ENCODE measurements around the gene LGMN. TPM values are rescaled to one million over a fixed set of nuclear protein-coding genes. Genes with fewer than 3 reads are reported as not detected.
"Not testable (repeated sequence)": the region's sequence is repeated elsewhere in the genome, so short reads cannot be mapped to it uniquely, and the experiment has no call there.

Gene LGMN
- total RNA-seq, 4 donors from 2014 or later: 61.8 to 77.3 (median 72.6) TPM

GRCh38 chr14:92680781-92681650 is 67.4 kb downstream of the LGMN start:
- TF ChIP-seq POLR2A (IDR thresholded peaks at IDR 0.05) (no peak), EP300 (IDR thresholded peaks at IDR 0.05) (no peak)
- TF ChIP-seq, protein P1, sequence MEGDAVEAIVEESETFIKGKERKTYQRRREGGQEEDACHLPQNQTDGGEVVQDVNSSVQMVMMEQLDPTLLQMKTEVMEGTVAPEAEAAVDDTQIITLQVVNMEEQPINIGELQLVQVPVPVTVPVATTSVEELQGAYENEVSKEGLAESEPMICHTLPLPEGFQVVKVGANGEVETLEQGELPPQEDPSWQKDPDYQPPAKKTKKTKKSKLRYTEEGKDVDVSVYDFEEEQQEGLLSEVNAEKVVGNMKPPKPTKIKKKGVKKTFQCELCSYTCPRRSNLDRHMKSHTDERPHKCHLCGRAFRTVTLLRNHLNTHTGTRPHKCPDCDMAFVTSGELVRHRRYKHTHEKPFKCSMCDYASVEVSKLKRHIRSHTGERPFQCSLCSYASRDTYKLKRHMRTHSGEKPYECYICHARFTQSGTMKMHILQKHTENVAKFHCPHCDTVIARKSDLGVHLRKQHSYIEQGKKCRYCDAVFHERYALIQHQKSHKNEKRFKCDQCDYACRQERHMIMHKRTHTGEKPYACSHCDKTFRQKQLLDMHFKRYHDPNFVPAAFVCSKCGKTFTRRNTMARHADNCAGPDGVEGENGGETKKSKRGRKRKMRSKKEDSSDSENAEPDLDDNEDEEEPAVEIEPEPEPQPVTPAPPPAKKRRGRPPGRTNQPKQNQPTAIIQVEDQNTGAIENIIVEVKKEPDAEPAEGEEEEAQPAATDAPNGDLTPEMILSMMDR (IDR thresholded peaks at IDR 0.05): peak; percentile 82 to 90 (median 86)
- H3K27me3 ChIP-seq: no peaks in the 10 kb centered on the region
- no peaks in the 10 kb centered on the region for H3K9me3 ChIP-seq
- peak; percentile 42 to 73 for DNase-seq (ENCODE audit: low spot score in 2 of 2)
- no peak overlapping the region for H3K4me3 ChIP-seq
- H3K4me1 ChIP-seq: peaks cover 0 to 17% (median 5%) of the 10 kb centered on the region in 4 donors
- H3K27ac ChIP-seq: no peak overlapping the region
- H3K36me3 ChIP-seq: peaks cover 0 to 59% (median 0%) of the 10 kb centered on the region in 3 donors
- 17 to 31% methylated on average over 10 to 13 of the region's 13 CpGs for WGBS, 2 donors

DNA sequence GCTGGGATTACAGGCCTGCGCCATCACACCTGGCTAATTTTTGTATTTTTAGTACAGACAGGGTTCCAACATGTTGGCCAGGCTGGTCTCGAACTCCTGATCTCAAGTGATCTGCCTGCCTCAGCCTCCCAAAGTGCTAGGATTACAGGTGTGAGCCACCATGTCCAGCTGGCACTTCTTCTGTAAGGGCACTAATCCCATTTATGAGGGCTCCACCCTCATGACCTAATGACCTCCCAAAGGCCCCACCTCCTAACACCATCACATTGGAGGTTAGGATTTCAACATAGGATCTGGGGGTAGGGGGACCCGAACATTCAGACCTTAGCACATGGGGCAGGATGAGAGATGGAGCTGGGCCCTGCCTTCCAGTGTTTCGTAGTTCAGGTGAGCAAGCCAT is 68.1 kb downstream of the LGMN start:
- not testable (repeated sequence) for H3K4me3 ChIP-seq; DNase-seq (ENCODE audit: low spot score in 2 of 2); H3K27ac ChIP-seq; H3K27me3 ChIP-seq; H3K9me3 ChIP-seq
- Histone ChIP-seq H3K4me1 (peaks cover 0 to 17% (median 5%) of the 10 kb centered on the region in 4 donors), H3K36me3 (peaks cover 0 to 52% (median 0%) of the 10 kb centered on the region in 3 donors)
- WGBS, 2 donors: 70 to 86% methylated on average over 4 of the region's 4 CpGs

DNA sequence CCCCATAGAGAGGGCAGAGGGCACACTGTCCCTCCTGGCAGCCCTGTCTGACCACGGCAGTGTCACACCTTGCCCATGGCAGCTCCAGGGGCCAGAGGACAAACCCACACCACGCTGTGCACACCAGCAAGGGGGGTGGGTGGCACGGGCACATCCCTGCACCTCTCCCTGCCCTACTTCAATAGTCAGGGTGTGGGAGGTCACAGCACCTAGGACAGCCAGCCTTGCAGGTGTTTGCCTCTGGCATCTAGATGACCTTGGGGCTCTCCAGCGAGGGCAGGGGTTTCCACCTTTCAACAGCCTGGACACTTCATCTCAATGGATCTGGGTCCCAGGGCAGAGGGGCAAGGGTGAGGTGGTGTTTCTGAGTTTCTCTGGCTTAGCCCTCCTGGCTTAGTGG is 69.2 kb downstream of the LGMN start:
- no peaks in the 10 kb centered on the region for H3K9me3 ChIP-seq
- TF ChIP-seq, protein P1 (IDR thresholded peaks at IDR 0.05): no peak
- no peak for TF ChIP-seq POLR2A (IDR thresholded peaks at IDR 0.05)
- TF ChIP-seq EP300 (IDR thresholded peaks at IDR 0.05): no peak
- peaks cover 0 to 45% (median 0%) of the 10 kb centered on the region in 3 donors for H3K36me3 ChIP-seq
- H3K27me3 ChIP-seq: no peaks in the 10 kb centered on the region
- peaks cover 0 to 17% (median 5%) of the 10 kb centered on the region in 4 donors for H3K4me1 ChIP-seq
- no peak overlapping the region for H3K27ac ChIP-seq
- no peak for DNase-seq (ENCODE audit: low spot score in 2 of 2)
- H3K4me3 ChIP-seq: no peak overlapping the region
- WGBS, 2 donors: 85 to 96% methylated on average over 4 of the region's 4 CpGs

DNA sequence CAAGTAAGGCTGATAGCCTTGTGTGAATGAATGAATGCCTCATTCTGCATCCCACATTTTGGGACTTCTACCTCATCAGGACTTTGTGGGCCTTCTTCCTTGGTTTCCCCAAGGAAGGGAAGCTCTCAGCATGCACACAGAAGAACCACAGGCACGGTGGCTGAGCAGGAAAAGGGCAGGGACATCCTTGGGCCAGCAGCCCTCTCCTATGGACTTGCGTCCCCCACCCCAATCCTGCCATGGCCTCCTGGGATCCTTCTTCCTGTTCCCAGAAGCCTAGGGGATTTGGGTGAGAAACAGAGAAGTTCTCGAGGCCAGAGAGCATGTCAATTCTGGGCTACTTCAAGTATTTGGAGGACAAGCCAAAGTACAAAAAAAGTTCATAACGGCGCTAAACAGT is 69.7 kb downstream of the LGMN start:
- no peak overlapping the region for H3K4me3 ChIP-seq
- H3K36me3 ChIP-seq: peaks cover 0 to 45% (median 0%) of the 10 kb centered on the region in 3 donors
- peaks cover 0 to 17% (median 5%) of the 10 kb centered on the region in 4 donors for H3K4me1 ChIP-seq
- DNase-seq (ENCODE audit: low spot score in 2 of 2): no peak
- H3K27ac ChIP-seq: no peak overlapping the region
- WGBS, 2 donors: 64 to 75% methylated on average over 5 of the region's 5 CpGs
- H3K9me3 ChIP-seq: no peaks in the 10 kb centered on the region
- TF ChIP-seq, protein P1 (IDR thresholded peaks at IDR 0.05): no peak
- TF ChIP-seq POLR2A (IDR thresholded peaks at IDR 0.05) (no peak), EP300 (IDR thresholded peaks at IDR 0.05) (no peak)
- H3K27me3 ChIP-seq: no peaks in the 10 kb centered on the region

DNA sequence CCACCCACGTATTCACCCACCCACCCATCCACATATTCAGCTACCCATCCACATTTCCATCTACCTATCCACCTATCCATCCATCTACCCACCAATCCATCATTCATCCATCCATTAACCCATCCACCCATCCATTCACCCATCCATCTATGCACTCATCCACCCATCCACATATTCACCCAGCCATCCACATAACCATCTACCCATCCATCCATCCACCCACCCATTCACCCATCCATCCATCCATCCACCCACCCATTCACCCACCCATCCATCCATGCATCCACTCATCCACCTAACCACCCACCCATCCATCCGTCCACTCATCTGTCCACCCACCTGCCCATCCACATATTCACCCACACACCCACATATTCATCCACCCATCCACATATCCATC is 70.5 kb downstream of the LGMN start:
- DNase-seq (ENCODE audit: low spot score in 2 of 2): no peak
- Histone ChIP-seq H3K36me3 (peaks cover 0 to 45% (median 0%) of the 10 kb centered on the region in 3 donors), H3K27ac (no peak overlapping the region), H3K9me3 (no peaks in the 10 kb centered on the region), H3K27me3 (no peaks in the 10 kb centered on the region), H3K4me3 (no peak overlapping the region), H3K4me1 (peaks cover 0 to 17% (median 5%) of the 10 kb centered on the region in 4 donors)
- WGBS, 2 donors: 91% methylated on average over 2 of the region's 2 CpGs
- TF ChIP-seq POLR2A (IDR thresholded peaks at IDR 0.05) (no peak), EP300 (IDR thresholded peaks at IDR 0.05) (no peak)
- TF ChIP-seq, protein P1 (IDR thresholded peaks at IDR 0.05): no peak

All from tibial nerve (tissue), 4 donors.